Astrocyte of the spinal cord (primary cell): Measurements from ENCODE around the gene SCARF2.
A peak's percentile ranks its signal among the peaks of the same experiment; 100 is the strongest.

Source experiments
- DNase-seq: peaks from one replicate; pipeline ENCODE4 v3.0.0; 2011; ENCODE audit warnings: low read depth, low spot score
- H3K4me3 ChIP-seq: 2 replicates; pipeline ENCODE4 v1.5.1; 2011; ENCODE audit warnings: low read depth, mild to moderate bottlenecking, low read length, moderate library complexity
- in situ Hi-C: cut with HindIII; loops from 2 replicates; pipeline ENCODE4 v1.10.0; 2017; ENCODE audit warnings: low sequenced_read_pairs
- TF ChIP-seq, protein P1 (sequence below): IDR thresholded peaks from 2 replicates; pipeline ENCODE4 v1.5.1; 2012; ENCODE audit warnings: low read depth, mild to moderate bottlenecking, low read length, inconsistent platforms

Gene SCARF2

DNA sequence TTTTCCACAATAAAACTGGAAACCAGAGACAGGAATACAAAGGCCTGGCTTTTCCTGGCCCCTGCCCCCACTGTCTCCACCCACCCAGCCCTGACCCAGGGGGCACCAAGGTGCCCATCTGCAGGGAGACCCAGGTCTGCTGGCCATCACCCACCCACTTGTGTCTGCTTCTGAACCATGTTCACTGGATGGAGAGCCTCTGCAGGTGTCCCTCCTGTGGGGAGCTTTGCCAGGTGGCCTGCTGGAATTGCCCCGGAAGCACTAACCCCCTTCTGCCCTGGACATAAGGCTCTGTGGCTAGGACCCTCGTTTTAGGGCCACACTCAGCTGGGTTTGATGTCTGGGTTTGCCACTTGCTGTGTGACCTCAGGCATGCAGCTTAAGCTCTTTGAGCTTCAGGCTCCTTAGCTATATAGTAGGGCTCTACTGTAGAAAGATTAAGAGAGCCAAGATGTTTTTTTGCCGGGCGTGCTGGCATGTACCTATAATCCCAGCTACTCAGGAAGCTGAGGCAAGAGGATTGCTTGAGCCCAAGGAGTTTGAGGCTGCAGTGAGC, 3.9 kb downstream of the SCARF2 start:
- TF ChIP-seq, protein P1, sequence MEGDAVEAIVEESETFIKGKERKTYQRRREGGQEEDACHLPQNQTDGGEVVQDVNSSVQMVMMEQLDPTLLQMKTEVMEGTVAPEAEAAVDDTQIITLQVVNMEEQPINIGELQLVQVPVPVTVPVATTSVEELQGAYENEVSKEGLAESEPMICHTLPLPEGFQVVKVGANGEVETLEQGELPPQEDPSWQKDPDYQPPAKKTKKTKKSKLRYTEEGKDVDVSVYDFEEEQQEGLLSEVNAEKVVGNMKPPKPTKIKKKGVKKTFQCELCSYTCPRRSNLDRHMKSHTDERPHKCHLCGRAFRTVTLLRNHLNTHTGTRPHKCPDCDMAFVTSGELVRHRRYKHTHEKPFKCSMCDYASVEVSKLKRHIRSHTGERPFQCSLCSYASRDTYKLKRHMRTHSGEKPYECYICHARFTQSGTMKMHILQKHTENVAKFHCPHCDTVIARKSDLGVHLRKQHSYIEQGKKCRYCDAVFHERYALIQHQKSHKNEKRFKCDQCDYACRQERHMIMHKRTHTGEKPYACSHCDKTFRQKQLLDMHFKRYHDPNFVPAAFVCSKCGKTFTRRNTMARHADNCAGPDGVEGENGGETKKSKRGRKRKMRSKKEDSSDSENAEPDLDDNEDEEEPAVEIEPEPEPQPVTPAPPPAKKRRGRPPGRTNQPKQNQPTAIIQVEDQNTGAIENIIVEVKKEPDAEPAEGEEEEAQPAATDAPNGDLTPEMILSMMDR, result no peak
- DNase-seq, result no peak
- H3K4me3 ChIP-seq, result no peak overlapping the region
- in situ Hi-C loops, result no loop called here

DNA sequence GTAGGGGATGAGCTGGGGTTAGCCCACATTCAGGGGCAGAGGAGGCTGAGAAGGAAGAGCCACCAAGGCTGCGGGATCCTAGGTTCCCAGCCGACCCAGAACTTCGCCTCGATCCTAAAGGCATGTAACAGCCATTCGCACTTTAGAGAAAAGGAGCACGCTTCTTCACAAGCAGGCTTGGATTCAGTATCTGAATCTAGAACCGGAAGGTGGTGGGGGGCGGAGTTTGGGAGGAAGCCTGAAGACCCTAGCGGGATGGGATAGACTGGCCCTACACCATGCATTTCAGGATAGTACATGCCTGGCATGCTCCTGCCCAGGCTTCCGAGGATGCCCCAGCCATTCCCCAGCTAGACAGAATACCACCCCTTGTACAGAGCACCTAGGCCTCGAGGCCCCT, 4.4 kb downstream of the SCARF2 start:
- TF ChIP-seq, protein P1, result no peak
- in situ Hi-C loops, result no loop called here
- no peak for DNase-seq
- H3K4me3 ChIP-seq, result no peak overlapping the region

DNA sequence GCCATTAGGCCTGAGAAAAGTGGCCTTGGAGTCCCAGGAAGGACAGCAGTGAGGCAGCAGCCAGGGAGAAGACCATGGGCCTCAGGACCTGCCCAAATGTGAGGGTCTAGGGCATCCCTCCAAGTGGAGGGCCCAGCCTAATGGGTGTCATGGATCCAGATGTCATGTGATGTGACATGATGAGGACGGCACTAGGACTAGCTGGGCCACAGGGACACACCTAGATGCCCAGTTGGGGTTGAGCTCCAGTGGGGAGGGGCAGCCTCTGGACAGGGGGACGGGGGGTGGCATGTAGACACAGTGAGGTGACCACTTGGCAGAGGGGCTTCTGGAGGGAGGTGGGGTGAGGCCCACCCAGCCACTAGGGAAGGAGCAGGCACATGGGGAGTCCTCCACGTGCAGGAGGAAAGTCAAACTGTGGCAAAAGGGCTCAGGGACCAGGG, 5.4 kb downstream of the SCARF2 start:
- in situ Hi-C loops, result no loop called here
- H3K4me3 ChIP-seq, result no peak overlapping the region
- TF ChIP-seq, protein P1, result no peak
- DNase-seq, result no peak

DNA sequence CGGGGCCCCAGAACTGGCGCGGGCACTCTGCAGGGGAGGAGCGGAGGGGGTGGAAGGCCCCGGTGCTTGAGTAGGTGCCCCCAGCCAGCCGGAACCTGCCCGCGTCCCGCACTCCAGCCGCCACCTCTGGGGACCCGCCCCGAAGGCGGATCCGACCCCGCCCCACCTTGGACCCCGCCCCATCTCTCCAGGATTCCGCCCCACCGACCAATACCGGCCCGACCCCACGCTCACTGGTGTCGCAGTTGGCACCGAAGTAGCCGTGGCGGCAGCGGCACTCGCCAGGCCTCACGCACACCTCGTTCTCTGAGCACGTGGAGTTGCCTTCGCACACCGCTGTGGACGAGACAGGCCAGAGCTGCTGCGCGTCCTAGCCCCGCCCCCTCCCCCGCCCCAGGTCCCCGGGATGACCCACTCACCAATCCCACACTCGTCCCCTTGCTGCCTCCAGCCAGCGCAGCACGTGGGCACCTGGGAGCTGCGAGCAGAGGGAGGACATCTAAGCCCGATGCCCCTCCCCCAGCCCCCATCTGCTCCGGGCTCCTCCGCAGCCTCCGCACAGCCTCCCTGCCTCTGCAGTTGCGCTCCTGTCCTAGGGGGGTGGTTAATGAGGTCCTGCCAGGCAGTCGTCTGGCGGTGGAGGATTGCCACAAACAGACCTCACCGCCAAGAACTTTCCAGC, 6.0 kb downstream of the SCARF2 start:
- H3K4me3 ChIP-seq, result no peak overlapping the region
- in situ Hi-C loops, result no loop called here
- TF ChIP-seq, protein P1, result no peak
- no peak for DNase-seq

DNA sequence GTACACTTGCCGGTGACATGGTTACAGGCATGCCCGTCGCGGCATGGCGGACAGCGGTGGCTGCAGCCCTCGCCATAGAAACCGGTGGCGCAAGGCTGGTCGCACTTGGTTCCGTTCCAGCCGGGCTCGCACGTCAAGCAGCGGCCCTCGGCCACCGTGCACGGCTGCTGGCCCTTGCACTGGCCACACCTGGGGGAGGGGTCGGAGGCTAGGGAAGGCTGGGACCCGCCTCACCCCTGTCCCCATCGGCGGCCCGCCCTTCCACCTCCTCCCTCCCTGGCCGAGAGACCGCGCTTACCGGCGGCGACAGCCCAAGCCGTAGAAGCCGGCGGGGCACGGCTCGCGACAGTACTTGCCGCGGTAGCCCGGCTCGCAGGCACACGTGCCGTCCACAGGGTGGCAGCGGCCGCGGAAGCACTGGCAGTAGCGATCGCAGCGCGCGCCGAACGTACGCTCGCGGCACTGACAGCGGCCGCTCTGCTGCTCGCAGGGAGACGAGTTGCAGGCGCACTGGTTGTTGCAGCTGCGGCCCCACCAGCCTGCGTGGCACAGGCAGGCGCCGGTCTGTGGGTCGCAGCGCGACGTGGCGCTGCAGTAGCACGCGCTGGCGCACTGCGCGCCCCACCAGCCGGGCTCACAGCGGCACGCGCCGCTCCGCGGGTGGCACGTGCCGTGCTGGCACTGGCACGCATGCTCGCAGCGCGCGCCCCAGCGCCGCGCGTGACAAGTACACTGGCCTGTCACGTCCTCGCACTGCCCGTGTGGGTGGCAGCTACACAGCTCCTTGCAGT, 6.7 kb downstream of the SCARF2 start:
- DNase-seq, result no peak
- no peak overlapping the region for H3K4me3 ChIP-seq
- in situ Hi-C loops, result no loop called here
- TF ChIP-seq, protein P1, result peak; percentile 44

DNA sequence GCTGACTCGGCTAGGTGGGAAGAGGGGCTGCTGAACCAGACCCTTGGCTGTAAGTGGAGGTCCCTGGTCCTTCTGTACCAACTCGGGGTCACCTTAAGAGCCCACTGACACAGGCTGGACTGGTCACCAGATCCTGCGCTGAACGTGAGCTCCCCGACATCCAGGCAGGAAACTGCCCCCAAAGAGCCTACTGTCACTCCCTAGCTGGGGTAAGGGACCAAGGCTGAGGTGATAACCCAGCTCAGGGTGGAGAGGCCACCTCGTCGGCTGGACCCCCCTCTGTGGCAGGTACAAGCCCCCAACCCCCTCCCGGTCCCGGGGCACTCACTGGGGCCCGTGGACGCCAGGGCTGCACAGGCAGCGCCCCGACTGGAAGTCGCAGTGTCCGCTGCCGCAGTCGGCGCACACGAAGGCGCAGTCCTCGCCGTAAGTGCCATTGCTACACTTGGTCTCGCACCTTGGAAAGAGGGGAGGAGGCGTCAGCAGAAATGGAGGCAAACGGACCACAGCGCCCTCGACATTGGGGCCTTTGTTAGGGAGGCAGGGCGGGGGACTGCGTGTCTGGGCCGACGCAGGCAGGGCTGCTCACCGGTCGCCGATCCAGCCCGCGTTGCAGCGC, 7.4 kb downstream of the SCARF2 start:
- no peak overlapping the region for H3K4me3 ChIP-seq
- in situ Hi-C loops, result no loop called here
- DNase-seq, result no peak
- TF ChIP-seq, protein P1, result no peak
